GM12872 (cell line): ENCODE results near the gene GLP2R.

ENCODE experiments used
- TF ChIP-seq, protein P1 (sequence below): IDR thresholded peaks from 3 replicates; pipeline ENCODE4 v1.5.1; 2011; ENCODE audit warnings: low read depth, mild to moderate bottlenecking, low read length, moderate library complexity; ENCODE audit not compliant: insufficient read depth

GLP2R gene

DNA sequence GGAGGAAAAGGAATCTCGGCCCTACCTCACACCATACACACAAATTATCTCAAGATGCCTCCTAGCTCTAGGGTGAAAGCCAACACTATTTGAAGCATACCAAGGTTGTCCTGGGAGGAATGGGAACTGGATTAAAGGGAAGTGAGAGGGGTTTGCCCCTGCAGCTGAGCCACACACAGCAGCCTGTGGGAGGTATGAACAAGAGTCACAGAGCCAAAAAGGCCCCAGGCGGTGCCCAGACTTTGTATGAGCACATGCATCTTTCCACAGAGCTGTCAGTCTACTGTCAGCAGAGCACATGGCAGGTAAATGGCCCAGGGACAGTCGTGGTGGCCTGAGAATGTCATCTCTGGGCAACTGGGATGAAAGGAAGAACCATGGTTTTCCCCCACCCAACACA lies 110.4 kb downstream of the GLP2R start:
- TF ChIP-seq, protein P1, sequence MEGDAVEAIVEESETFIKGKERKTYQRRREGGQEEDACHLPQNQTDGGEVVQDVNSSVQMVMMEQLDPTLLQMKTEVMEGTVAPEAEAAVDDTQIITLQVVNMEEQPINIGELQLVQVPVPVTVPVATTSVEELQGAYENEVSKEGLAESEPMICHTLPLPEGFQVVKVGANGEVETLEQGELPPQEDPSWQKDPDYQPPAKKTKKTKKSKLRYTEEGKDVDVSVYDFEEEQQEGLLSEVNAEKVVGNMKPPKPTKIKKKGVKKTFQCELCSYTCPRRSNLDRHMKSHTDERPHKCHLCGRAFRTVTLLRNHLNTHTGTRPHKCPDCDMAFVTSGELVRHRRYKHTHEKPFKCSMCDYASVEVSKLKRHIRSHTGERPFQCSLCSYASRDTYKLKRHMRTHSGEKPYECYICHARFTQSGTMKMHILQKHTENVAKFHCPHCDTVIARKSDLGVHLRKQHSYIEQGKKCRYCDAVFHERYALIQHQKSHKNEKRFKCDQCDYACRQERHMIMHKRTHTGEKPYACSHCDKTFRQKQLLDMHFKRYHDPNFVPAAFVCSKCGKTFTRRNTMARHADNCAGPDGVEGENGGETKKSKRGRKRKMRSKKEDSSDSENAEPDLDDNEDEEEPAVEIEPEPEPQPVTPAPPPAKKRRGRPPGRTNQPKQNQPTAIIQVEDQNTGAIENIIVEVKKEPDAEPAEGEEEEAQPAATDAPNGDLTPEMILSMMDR: no peak

DNA sequence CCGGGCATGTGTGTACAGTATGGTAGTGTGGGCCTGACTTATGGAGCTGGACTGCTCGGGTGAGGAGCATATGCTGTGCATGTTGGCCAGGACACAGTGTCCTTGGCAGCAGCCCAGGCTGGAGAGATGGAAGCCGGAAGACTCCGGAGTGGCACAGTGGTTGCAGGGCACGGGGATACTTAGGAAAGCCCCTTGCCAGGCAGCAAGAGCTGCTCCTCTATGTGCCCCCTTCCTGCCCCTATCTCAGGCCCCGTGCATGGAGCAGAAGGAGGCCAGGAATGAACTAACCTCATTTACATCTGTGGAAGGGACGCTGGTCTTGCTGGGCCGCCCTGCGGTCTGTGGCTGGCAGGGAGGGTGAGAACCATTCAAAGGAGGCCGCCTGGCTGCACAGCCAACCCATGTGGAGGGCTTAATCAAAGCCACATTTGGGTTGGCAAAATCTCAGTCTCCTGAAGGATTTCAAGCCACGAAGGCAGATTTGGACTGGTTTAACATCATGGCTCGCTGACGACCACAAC lies 111.6 kb downstream of the GLP2R start:
- TF ChIP-seq, protein P1: no peak

DNA sequence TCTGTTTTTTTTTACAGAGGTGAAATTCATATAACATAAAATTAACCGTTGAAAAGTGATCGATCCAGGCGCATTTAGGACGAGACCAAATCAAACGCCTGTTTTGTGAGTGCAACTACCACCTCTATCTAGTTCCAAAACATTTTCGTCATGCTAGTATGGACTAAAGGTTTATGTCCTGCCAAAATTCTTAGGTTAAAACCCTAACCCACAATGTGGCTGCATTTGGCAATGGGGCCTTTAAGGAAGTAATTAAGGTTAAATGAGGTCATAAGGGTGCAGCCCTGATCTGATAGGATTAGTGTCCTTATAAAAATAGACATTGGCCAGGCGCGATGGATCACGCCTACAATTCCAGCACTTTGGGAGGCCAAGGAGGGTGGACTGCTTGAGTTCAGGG lies 112.2 kb downstream of the GLP2R start:
- TF ChIP-seq, protein P1: no peak

DNA sequence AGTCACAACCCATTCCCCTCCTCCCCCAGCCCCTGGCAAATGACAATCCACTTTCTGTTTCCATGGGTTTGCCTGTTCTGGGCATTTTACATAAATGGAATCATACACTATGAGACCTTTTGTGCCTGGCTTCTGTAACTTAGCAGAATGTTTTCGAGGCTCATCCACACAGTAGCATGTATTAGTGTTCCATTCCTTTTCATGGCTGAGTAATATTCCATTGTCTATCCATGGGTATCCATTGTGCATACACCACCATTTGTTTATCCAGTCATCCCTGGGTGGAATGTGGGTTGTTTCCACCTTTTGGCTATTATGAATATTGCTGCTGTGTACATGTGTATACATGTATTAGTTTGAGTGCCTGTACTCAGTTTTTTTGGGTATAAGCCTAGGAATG lies 113.0 kb downstream of the GLP2R start:
- TF ChIP-seq, protein P1: no peak

DNA sequence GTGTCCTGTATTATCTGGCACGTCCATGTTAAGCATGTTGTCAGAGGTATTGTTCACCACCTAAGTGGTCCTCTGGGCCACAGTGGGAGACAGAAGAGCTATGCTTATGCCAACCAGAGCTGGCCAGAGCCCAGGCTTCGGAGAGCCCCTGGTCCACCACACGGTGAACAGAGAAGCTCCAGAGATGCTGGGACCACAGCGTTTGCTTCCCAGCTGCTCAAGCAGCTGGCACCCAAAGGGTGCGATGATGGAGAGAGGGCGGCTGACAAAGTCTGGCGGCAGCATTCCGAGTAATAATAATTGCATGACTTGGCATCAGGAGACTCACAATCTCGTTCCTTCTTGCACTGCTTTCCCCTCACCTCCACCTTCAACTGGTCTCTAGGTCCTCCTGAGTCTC lies 115.1 kb downstream of the GLP2R start:
- TF ChIP-seq, protein P1: no peak

DNA sequence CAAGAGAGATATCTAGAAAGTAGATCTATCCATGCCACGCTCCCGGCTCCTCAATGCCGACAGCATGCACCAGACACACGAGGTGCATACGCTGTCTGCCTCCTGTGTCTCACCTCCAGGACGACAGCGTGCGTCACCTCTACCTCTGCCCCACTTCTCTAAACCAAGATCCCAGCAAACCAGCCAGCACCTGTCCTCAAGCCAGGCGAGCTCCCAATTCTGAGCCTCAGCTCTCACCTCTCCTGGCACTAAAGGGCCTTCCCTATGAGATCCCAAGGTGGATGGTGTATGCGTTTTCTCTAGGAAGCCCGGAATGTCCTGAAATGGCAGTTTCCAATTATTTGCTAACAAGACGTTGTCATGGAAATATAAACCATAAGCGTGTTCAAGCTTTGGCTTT lies 115.6 kb downstream of the GLP2R start:
- TF ChIP-seq, protein P1: no peak
